ENCODE measurements around the gene TANGO2.

DNA sequence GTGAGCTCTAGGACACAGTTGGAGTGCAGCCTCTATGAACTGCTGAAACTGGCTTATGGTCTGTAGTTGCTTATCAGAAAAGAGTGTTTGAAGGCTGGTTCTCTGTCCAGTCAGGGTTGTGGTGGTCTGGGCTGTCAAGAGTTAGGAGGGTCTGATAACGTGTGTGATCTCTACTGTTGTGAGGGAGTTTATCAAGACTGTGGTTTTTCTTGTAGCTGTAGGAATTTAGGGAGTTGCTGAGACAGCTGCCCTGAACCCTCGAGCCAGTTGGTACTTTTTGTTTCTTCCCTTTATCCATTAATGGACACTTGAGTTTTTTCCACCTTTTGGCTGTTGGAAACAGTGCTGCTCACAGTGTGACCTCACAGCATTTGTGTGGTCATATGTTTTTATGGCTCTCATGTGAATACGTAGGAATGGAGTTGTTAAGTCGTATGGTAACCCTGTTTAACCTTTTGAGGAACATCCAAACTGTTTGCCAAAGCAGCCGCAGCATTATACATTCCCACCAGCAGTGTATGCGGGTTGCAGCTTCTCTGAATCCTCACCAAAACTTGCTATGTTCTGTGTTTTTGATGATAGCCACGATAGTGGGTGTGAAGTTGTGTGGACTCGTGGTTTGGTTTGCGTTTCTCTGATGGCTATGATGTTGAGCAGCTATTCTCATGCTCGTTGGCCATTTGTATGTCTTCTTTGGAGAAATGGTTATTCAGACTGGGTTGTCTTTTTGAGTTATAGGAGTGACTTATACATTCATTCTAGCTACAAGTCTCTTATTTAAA is 38.3 kb downstream of the TANGO2 start:
- TF ChIP-seq, protein P1, sequence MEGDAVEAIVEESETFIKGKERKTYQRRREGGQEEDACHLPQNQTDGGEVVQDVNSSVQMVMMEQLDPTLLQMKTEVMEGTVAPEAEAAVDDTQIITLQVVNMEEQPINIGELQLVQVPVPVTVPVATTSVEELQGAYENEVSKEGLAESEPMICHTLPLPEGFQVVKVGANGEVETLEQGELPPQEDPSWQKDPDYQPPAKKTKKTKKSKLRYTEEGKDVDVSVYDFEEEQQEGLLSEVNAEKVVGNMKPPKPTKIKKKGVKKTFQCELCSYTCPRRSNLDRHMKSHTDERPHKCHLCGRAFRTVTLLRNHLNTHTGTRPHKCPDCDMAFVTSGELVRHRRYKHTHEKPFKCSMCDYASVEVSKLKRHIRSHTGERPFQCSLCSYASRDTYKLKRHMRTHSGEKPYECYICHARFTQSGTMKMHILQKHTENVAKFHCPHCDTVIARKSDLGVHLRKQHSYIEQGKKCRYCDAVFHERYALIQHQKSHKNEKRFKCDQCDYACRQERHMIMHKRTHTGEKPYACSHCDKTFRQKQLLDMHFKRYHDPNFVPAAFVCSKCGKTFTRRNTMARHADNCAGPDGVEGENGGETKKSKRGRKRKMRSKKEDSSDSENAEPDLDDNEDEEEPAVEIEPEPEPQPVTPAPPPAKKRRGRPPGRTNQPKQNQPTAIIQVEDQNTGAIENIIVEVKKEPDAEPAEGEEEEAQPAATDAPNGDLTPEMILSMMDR (conservative IDR thresholded peaks at IDR 0.05; ENCODE audit: low read depth, low read length), result no peak
- TF ChIP-seq EZH2 (IDR thresholded peaks at IDR 0.05; ENCODE audit: borderline replicate concordance, low read depth, low read length, poor library complexity, severe bottlenecking), result no peak

All from A673 (cell line).